SW480 (cell line): ENCODE results near the gene CYP4X1.
"Not testable (repeated sequence)": the region's sequence is repeated elsewhere in the genome, so short reads cannot be mapped to it uniquely, and the experiment has no call there.

Experiments used
- DNase-seq: peaks from one replicate; pipeline ENCODE4 v3.0.0-alpha.2; 2016; ENCODE audit warnings: low spot score

CYP4X1 gene

DNA sequence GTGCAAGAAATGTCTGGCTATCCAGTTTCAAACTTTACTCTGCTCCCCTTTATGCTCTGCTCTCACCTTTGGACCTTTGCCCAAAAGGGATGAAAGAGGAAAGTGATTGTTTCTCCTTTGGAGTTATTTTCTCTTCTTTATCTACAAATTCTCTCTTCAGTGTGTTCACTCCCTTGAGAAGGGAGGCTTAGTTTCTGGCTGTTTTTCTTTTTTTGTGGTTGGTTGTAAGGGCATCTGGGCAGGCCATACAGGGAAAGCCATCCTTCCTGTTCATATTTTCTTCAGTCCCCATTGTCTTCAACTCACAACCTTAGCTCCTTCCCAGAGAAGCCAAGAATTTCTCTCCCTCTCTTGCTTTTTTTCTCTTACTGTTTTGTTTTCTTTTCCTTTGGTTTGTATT, 46.0 kb downstream of the CYP4X1 start:
- DNase-seq, result not testable (repeated sequence)

DNA sequence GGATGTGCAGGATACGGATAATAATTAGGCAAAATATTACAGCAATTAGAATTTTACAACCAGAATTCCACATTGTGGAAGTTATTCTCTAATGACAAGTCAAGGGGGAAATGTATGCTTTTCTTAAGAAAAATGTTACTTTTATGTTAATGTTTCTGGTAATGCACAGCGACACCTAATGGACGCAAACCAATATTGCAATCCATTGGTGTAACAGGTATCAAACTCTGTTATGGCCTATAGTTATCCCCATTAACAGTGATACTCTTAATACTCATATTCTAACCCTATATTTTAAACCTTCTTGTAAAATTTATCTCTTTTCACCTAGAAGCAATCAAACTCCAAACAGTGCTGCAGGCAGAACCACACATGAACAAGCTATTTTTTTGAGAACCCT, 65.9 kb downstream of the CYP4X1 start:
- DNase-seq, result peak; percentile 7

DNA sequence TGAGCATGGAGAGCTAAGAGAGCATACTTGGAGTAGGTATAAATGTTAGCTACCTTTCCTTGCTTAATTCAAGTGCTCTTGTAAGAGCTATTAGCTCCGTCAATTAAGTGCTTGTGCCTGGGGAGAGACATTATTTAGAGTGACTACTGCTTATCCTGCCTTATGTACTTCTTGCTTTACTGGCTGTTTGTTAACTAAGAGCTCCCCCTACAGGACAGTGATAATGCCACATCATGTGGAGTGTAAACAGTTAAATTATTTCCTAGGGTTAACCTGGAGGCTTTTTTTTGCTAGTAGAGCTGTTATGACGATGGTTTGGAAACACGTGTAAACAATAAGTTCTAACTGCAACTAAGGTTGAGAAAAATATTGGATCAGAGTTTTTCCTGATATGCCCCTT, 68.0 kb downstream of the CYP4X1 start:
- not testable (repeated sequence) for DNase-seq
